ENCODE measurements around the gene IPO8.

DNA sequence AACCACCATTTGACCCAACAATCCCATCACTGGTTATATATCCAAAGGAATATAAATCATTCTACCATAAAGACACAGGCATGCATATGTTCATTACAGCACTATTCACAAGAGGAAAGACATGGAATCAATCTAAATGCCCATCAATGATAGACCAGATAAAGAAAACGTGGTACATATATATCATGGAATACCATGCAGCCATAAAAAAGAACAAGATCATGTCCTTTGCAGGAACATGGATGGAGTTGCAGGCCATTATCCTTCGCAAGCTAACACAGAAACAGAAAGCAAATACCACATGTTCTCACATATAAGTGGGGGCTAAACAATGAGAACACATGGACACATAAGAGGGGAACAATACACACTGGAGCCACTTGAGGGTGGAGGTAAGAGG, 43.4 kb upstream of the IPO8 start:
- no peak for TF ChIP-seq POLR2A (IDR thresholded peaks at IDR 0.05)
- TF ChIP-seq, protein P1, sequence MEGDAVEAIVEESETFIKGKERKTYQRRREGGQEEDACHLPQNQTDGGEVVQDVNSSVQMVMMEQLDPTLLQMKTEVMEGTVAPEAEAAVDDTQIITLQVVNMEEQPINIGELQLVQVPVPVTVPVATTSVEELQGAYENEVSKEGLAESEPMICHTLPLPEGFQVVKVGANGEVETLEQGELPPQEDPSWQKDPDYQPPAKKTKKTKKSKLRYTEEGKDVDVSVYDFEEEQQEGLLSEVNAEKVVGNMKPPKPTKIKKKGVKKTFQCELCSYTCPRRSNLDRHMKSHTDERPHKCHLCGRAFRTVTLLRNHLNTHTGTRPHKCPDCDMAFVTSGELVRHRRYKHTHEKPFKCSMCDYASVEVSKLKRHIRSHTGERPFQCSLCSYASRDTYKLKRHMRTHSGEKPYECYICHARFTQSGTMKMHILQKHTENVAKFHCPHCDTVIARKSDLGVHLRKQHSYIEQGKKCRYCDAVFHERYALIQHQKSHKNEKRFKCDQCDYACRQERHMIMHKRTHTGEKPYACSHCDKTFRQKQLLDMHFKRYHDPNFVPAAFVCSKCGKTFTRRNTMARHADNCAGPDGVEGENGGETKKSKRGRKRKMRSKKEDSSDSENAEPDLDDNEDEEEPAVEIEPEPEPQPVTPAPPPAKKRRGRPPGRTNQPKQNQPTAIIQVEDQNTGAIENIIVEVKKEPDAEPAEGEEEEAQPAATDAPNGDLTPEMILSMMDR (IDR thresholded peaks at IDR 0.05) = no peak
- TF ChIP-seq POLR2AphosphoS5 (IDR thresholded peaks at IDR 0.05) = no peak

Data from breast epithelium (tissue), 3 donors.